H1 (cell line): ENCODE data around the gene MECR. TPM values are rescaled to one million over a fixed set of nuclear protein-coding genes. Genes with fewer than 3 reads are reported as not detected.
A peak's percentile ranks its signal among the peaks of the same experiment; 100 is the strongest.

Experiments
- CTCF ChIA-PET: fragments of 300-600 bp; sonication (Branson Sonifier 250); formaldehyde crosslinking; loops from one replicate; lab custom pipeline; 2021; ENCODE audit not compliant: partially characterized antibody; lab: Charles Lee
- POLR2A ChIA-PET: fragments of 300-600 bp; sonication (Branson Sonifier 250); formaldehyde crosslinking; loops from one replicate; lab custom pipeline; 2021; ENCODE audit warnings: inconsistent platforms; ENCODE audit not compliant: partially characterized antibody; lab: Charles Lee
- DNase-seq, 2 experiments: peaks; one replicate each; pipeline versions ENCODE4 v3.0.0 to v3.0.0-alpha.2; 2010 to 2022; ENCODE audit warnings: low spot score in 2 of 2, low read depth in 1 of 2, mixed read lengths in 1 of 2
- FAIRE-seq: peaks from 2 replicates; lab custom pipeline; 2011; peaks lifted over from hg19 to GRCh38; lab: Jason Lieb, UNC
- H2AFZ ChIP-seq: 2 replicates; pipeline ENCODE4 v1.8.1; 2012; ENCODE audit warnings: low read length, inconsistent platforms
- H2AK5ac ChIP-seq: 2 replicates; pipeline ENCODE4 v1.6.1; 2013; ENCODE audit warnings: low read depth, low read length
- H2BK120ac ChIP-seq: replicated peaks from 2 replicates; pipeline ENCODE3; 2013; ENCODE audit warnings: low read depth, low read length, inconsistent platforms
- H2BK12ac ChIP-seq: 2 replicates; pipeline ENCODE4 v1.6.1; 2013; ENCODE audit warnings: low read depth, low read length
- H2BK15ac ChIP-seq: 2 replicates; pipeline ENCODE4 v1.6.1; 2013; ENCODE audit warnings: low read length
- H2BK20ac ChIP-seq: 2 replicates; pipeline ENCODE4 v1.6.1; 2013; ENCODE audit warnings: low read length
- H2BK5ac ChIP-seq: 2 replicates; pipeline ENCODE4 v1.6.1; 2013; ENCODE audit warnings: low read depth, low read length
- H3K14ac ChIP-seq: 2 replicates; pipeline ENCODE4 v1.6.1; 2013; ENCODE audit warnings: inconsistent platforms; ENCODE audit not compliant: insufficient read length
- H3K18ac ChIP-seq: 2 replicates; pipeline ENCODE4 v1.6.1; 2013; ENCODE audit warnings: low read length; ENCODE audit errors: extremely low read depth
- H3K23ac ChIP-seq: 2 replicates; pipeline ENCODE4 v1.6.1; 2013; ENCODE audit warnings: inconsistent platforms; ENCODE audit not compliant: insufficient read length
- H3K23me2 ChIP-seq: 2 replicates; pipeline ENCODE4 v1.6.1; 2013; ENCODE audit warnings: low read depth, low read length
- H3K27ac ChIP-seq: 2 replicates; pipeline ENCODE4 v1.6.1; 2011; ENCODE audit warnings: low read depth, low read length, inconsistent platforms
- H3K27me3 ChIP-seq, 4 experiments: replicated peaks in 1 of 4; 1 replicate in 1 of 4; 2 replicates in 3 of 4; pipeline versions ENCODE4 v1.6.1 to v1.8.1; 2011 to 2013; ENCODE audit warnings: low read length in 3 of 4, mild to moderate bottlenecking in 3 of 4, inconsistent platforms in 2 of 4, mixed read lengths in 2 of 4, moderate library complexity in 1 of 4; ENCODE audit not compliant: control insufficient read depth in 3 of 4, insufficient read depth in 3 of 4; ENCODE audit errors: extremely low read depth in 1 of 4
- H3K36me3 ChIP-seq, 4 experiments: 2 replicates each; pipeline versions ENCODE4 v1.6.1 to v1.8.1; 2011 to 2013; ENCODE audit warnings: mild to moderate bottlenecking in 4 of 4, low read length in 3 of 4, moderate library complexity in 2 of 4, control low read depth in 1 of 4, inconsistent platforms in 1 of 4; ENCODE audit not compliant: insufficient read depth in 4 of 4, control insufficient read depth in 2 of 4
- H3K4ac ChIP-seq: replicated peaks from 2 replicates; pipeline ENCODE3; 2013; ENCODE audit warnings: low read length, low read depth, mixed read lengths, inconsistent platforms; ENCODE audit not compliant: insufficient read length
- H3K4me1 ChIP-seq, 4 experiments: replicated peaks in 1 of 4; 1 replicate in 1 of 4; 2 replicates in 3 of 4; pipeline versions ENCODE4 v1.6.1 to v1.8.1; 2011 to 2013; ENCODE audit warnings: low read length in 3 of 4, inconsistent platforms in 2 of 4, mixed read lengths in 1 of 4; ENCODE audit not compliant: insufficient read depth in 4 of 4, control insufficient read depth in 3 of 4
- H3K4me2 ChIP-seq, 2 experiments: 2 replicates each; pipeline versions ENCODE4 v1.6.1 to v1.8.1; 2011 to 2013; ENCODE audit warnings: low read depth in 2 of 2, low read length in 2 of 2, control low read depth in 1 of 2, inconsistent platforms in 1 of 2, mild to moderate bottlenecking in 1 of 2; ENCODE audit not compliant: insufficient read depth in 1 of 2
- H3K4me3 ChIP-seq, 4 experiments: fragments of 200-600, 300-600 bp in 1 of 4; sonication (generic), shearing (Covaris generic), sonication (Bioruptor Twin) in 1 of 4; 2 replicates each; pipeline versions ENCODE4 v1.5.1 to v1.8.1; 2011 to 2016; ENCODE audit warnings: low read length in 4 of 4, low read depth in 3 of 4, control low read depth in 2 of 4, inconsistent platforms in 2 of 4, mild to moderate bottlenecking in 2 of 4, mixed read lengths in 1 of 4, moderate library complexity in 1 of 4; ENCODE audit not compliant: insufficient read depth in 2 of 4; ENCODE audit errors: extremely low read depth in 1 of 4
- H3K56ac ChIP-seq: replicated peaks from 2 replicates; pipeline ENCODE3; 2013; ENCODE audit warnings: low read depth, mild to moderate bottlenecking, mixed read lengths, low read length, inconsistent platforms; ENCODE audit not compliant: insufficient read length
- H3K79me1 ChIP-seq: 2 replicates; pipeline ENCODE4 v1.6.1; 2013; ENCODE audit warnings: low read depth, low read length, control low read depth
- H3K79me2 ChIP-seq, 2 experiments: 2 replicates each; pipeline versions ENCODE4 v1.6.1 to v1.8.1; 2012 to 2013; ENCODE audit warnings: low read length in 2 of 2, mild to moderate bottlenecking in 2 of 2, inconsistent platforms in 1 of 2; ENCODE audit not compliant: insufficient read depth in 2 of 2, control insufficient read depth in 1 of 2
- H3K9ac ChIP-seq, 4 experiments: replicated peaks in 1 of 4; 1 replicate in 1 of 4; 2 replicates in 3 of 4; pipeline versions ENCODE4 v1.6.1 to v1.8.1; 2011 to 2013; ENCODE audit warnings: low read depth in 3 of 4, low read length in 3 of 4, control low read depth in 2 of 4, mild to moderate bottlenecking in 2 of 4, moderate library complexity in 2 of 4, inconsistent platforms in 1 of 4; ENCODE audit errors: extremely low read depth in 1 of 4
- H3K9me3 ChIP-seq, 2 experiments: 2 replicates each; pipeline versions ENCODE4 v1.6.1 to v1.8.1; 2012 to 2013; ENCODE audit warnings: mild to moderate bottlenecking in 2 of 2, moderate library complexity in 2 of 2, control low read depth in 1 of 2, inconsistent platforms in 1 of 2, low read depth in 1 of 2, low read length in 1 of 2, mixed read lengths in 1 of 2; ENCODE audit not compliant: insufficient read depth in 2 of 2
- H4K20me1 ChIP-seq, 2 experiments: replicated peaks in 1 of 2; 2 replicates each; pipeline versions ENCODE3 to v1.8.1; 2011 to 2013; ENCODE audit warnings: inconsistent platforms in 2 of 2, low read length in 2 of 2, mild to moderate bottlenecking in 1 of 2; ENCODE audit not compliant: insufficient read depth in 2 of 2, control insufficient read depth in 1 of 2
- H4K5ac ChIP-seq: 2 replicates; pipeline ENCODE4 v1.6.1; 2013; ENCODE audit warnings: low read length, low read depth, mixed read lengths, inconsistent platforms; ENCODE audit not compliant: insufficient read length
- H4K8ac ChIP-seq: 2 replicates; pipeline ENCODE4 v1.8.0; 2013; ENCODE audit warnings: mild to moderate bottlenecking, moderate library complexity, low read length, inconsistent platforms; ENCODE audit not compliant: insufficient read depth; ENCODE audit errors: extremely low read depth
- H4K91ac ChIP-seq: replicated peaks from 2 replicates; pipeline ENCODE3; 2013; ENCODE audit warnings: low read length, mixed read lengths, inconsistent platforms; ENCODE audit not compliant: insufficient read length
- ASH2L ChIP-seq: fragments of 200-600, 300-600 bp; sonication (generic); IDR thresholded peaks from one replicate; pipeline ENCODE4 v1.7.1; 2017; ENCODE audit warnings: low read length
- CEBPB ChIP-seq: IDR thresholded peaks from 2 replicates; pipeline ENCODE4 v1.6.1; 2012; ENCODE audit warnings: low read depth, low read length
- EGR1 ChIP-seq: IDR thresholded peaks from 2 replicates; pipeline ENCODE4 v1.6.1; 2011; ENCODE audit warnings: low read depth, low read length, borderline replicate concordance
- EZH2 ChIP-seq: fragments of 200-600 bp; sonication (generic); IDR thresholded peaks from 2 replicates; pipeline ENCODE4 v1.7.1; 2012; ENCODE audit warnings: low read depth, mild to moderate bottlenecking, moderate library complexity, low read length, inconsistent platforms; ENCODE audit not compliant: severe bottlenecking
- FOSL1 ChIP-seq: IDR thresholded peaks from 2 replicates; pipeline ENCODE4 v1.6.1; 2011; ENCODE audit warnings: mild to moderate bottlenecking, low read depth, low read length, moderate library complexity; ENCODE audit not compliant: insufficient read depth
- HDAC2 ChIP-seq, 2 experiments: fragments of 300-600 bp in 1 of 2; sonication (generic) in 1 of 2; IDR thresholded peaks; 2 replicates each; pipeline ENCODE4 v1.6.1; 2011 to 2012; ENCODE audit warnings: low read depth in 2 of 2, low read length in 2 of 2, mild to moderate bottlenecking in 2 of 2, moderate library complexity in 2 of 2, borderline replicate concordance in 1 of 2, inconsistent platforms in 1 of 2
- HDAC6 ChIP-seq: IDR thresholded peaks from one replicate; pipeline ENCODE4 v1.7.1; 2012; ENCODE audit warnings: low read depth, mild to moderate bottlenecking, inconsistent platforms, low read length, moderate library complexity
- JUND ChIP-seq: IDR thresholded peaks from 2 replicates; pipeline ENCODE4 v1.6.1; 2011; ENCODE audit warnings: mild to moderate bottlenecking, improper control_type of control experiment, low read length
- KDM5A ChIP-seq: fragments of 200-600 bp; IDR thresholded peaks from 2 replicates; pipeline ENCODE4 v1.7.1; 2012; ENCODE audit warnings: mild to moderate bottlenecking, low read length, inconsistent platforms, mixed read lengths
- MAFK ChIP-seq: IDR thresholded peaks from 2 replicates; pipeline ENCODE4 v1.6.1; 2012; ENCODE audit warnings: low read depth, mild to moderate bottlenecking, improper control_type of control experiment, low read length
- RXRA ChIP-seq: IDR thresholded peaks from 2 replicates; pipeline ENCODE4 v1.6.1; 2011; ENCODE audit warnings: low read depth, mild to moderate bottlenecking, low read length, moderate library complexity; ENCODE audit not compliant: insufficient read depth
- SIRT6 ChIP-seq: IDR thresholded peaks from one replicate; pipeline ENCODE4 v1.7.1; 2012; ENCODE audit warnings: low read length, inconsistent platforms
- SUZ12 ChIP-seq: fragments of 200-600 bp; sonication (generic); IDR thresholded peaks from 2 replicates; pipeline ENCODE4 v1.6.1; 2012; ENCODE audit warnings: mild to moderate bottlenecking, inconsistent platforms, low read length, moderate library complexity, mixed read lengths
- YY1 ChIP-seq: IDR thresholded peaks from 2 replicates; pipeline ENCODE4 v1.6.1; 2011; ENCODE audit warnings: low read depth, mild to moderate bottlenecking, low read length
- WGBS, 2 experiments: shearing (Covaris generic) in 1 of 2; methylation state at CpG; one replicate each; pipeline versions ENCODE4 v1.1.6 to v1.1.7; 2013 to 2015; ENCODE audit warnings: low lambda C conversion rate in 2 of 2, mixed read lengths in 2 of 2, inconsistent platforms in 1 of 2, low coverage in 1 of 2, missing lambda C conversion rate in 1 of 2; ENCODE audit not compliant: insufficient replicate concordance in 2 of 2, insufficient coverage in 1 of 2, insufficient read length in 1 of 2; ENCODE audit errors: extremely low coverage in 1 of 2, missing lambda C conversion rate in 1 of 2; 5-methylcytosine and 5-hydroxymethylcytosine counted together
- polyA plus RNA-seq, 7 experiments: library from polyadenylated mRNA; depleted of rRNA in 3 of 7; stranded (reverse) in 5 of 7; unstranded in 2 of 7; fragments of >200 nt in 5 of 7; fragments of 200-250 nt in 2 of 7; gene quantifications; 1 replicate in 5 of 7; 2 replicates in 1 of 7; 4 replicates in 1 of 7; pipeline versions ENCODE4 v1.2.1 to v1.2.3, GENCODE V29; 2011 to 2013; ENCODE audit warnings: missing spikeins in 2 of 7, mixed read lengths in 2 of 7
- total RNA-seq: library from RNA; stranded (reverse); fragmentation: NEBNext Ultra II Directional; extraction: Animal tissue kit (Norgen Biotek cat#: 25700); gene quantifications from 2 replicates; pipeline ENCODE4 v1.2.1, GENCODE V29; 2021

MECR gene
- total and polyA plus RNA-seq, 2 of the 8 experiments (the other 6 are each of a cell fraction or from before 2014, with no cell fraction given), result 24.2 to 24.4 TPM

DNA sequence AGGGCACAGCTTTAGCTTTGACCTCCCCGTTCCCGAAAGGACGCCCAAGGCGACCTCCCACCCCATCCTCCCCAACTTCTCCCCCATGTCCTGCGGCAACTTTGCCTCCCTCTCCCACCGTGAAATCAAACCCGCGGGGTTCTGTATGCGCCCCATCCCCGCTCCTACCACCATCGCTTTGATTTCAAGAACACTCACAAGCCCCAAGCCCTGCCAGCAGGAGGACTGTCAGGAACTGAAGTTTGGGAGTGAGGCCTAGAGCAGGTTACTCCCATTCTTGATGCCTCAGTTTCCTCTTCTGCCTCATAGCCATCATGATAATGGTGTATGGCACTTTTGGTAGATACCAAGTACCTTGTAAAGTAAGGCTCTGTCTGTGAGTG, 7.9 kb upstream of the MECR start:
- Histone ChIP-seq H3K9me3 (no peaks in the 10 kb centered on the region), H3K23me2 (peaks cover 21% of the 10 kb centered on the region), H3K4me2 (peak overlapping the region; percentile 95 to 100), H3K4ac (no peak overlapping the region), H3K27me3 (peaks cover 13 to 34% (median 29%) of the 10 kb centered on the region in 4 experiments), H3K79me1 (peaks cover 4% of the 10 kb centered on the region; the same call in 1 of the 2 replicates), H3K4me3 (peak overlapping the region; percentile 41 to 62 (median 58); a peak in 7 of 8 replicates), H2BK12ac (peak overlapping the region; percentile 2; the same call in 1 of the 2 replicates), H2BK120ac (no peak overlapping the region), H2BK15ac (peak overlapping the region; percentile 46; the same call in 1 of the 2 replicates), H2AFZ (no peak overlapping the region), H4K91ac (no peak overlapping the region), H3K4me1 (peaks cover 10 to 36% (median 24%) of the 10 kb centered on the region in 4 experiments), H4K8ac (peak overlapping the region; percentile 83; the same call in 1 of the 2 replicates), H2BK5ac (no peak overlapping the region), H4K20me1 (peaks cover 0 to 8% of the 10 kb centered on the region in 2 experiments), H3K79me2 (no peaks in the 10 kb centered on the region; a peak in 1 of 4 replicates), H3K9ac (no peak overlapping the region), H3K27ac (no peak overlapping the region), H3K36me3 (no peaks in the 10 kb centered on the region; a peak in 1 of 8 replicates), H3K56ac (no peak overlapping the region), H4K5ac (no peak overlapping the region), H3K18ac (peak overlapping the region; percentile 75; the same call in 1 of the 2 replicates), H2BK20ac (no peak overlapping the region), H3K14ac (no peak overlapping the region), H3K23ac (no peak overlapping the region), H2AK5ac (no peak overlapping the region)
- ChIA-PET CTCF (interaction anchor here (1.1 to 12.3 kb wide), 17 partner anchors 12 to 682 kb away, joined by 3 to 113 read pairs (median 8); no protein-coding TSS in a partner anchor), POLR2A (interaction anchor here (1.1 to 1.5 kb wide), 3 partner anchors 9 to 20 kb away, joined by 3 read pairs; no protein-coding TSS in a partner anchor)
- FAIRE-seq (no peak), DNase-seq (no peak)
- WGBS, 2 experiments, result 26% methylated on average over 7 of the region's 11 CpGs; no CpG with 5 or more reads in 1 of the 2 experiments
- TF ChIP-seq SIRT6 (no peak), KDM5A (no peak), YY1 (no peak), MAFK (no peak), HDAC2 (IDR thresholded peaks at IDR 0.05; ENCODE audit: borderline replicate concordance in 1 of 2, low read depth in 2 of 2, low read length in 2 of 2) (no peak), HDAC6 (no peak), ASH2L (no peak), EZH2 (peak; percentile 50), RXRA (no peak), SUZ12 (peak; percentile 53; the same call in 1 of the 2 replicates), CEBPB (no peak), EGR1 (no peak), FOSL1 (no peak), JUND (no peak)
